HG03139 (cell line): ENCODE data around the gene PMEPA1.
A peak's percentile ranks its signal among the peaks of the same experiment; 100 is the strongest.

Experiments used
- ATAC-seq: cut with Tn5 transposase; IDR thresholded peaks from one replicate; pipeline ENCODE4 v1.9.1; 2021; ENCODE audit not compliant: unreplicated experiment

PMEPA1 gene

DNA sequence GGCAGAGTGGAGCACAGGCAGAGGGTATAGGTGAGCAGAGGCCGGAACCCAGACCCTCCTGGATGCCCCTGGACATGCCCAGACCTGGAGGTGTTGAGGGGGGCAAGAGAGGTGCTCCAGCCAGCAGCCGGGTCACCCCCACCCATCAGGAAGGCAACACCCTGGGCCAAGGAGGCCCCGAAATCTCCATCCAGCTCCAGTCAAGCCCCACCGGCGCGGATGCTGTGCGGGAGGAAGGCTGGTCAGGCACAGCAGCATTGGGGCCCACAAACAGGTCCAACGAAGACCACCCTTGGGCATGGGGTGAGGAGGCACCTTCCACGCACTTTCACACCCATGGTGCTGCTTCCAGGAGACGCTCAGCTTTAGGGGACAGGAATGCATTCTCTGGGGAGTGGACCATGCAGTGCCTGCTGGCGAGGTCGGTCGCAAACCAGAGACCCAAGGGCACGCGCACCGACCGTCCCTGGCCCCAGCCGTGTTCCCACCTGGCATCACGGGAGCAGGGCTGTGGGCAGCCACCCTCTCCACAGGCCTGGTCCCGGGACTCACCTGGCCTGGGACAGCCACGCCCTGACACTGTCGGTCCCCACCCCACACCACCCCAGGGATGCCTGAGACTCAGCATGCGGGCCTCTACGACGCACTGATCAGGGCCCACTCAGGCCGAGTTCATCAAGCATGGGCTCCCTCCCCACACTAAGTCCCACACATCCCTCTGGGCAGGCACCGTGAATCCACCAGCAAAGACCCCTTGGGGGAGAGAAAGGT, 45.9 kb downstream of the PMEPA1 start:
- no peak for ATAC-seq

DNA sequence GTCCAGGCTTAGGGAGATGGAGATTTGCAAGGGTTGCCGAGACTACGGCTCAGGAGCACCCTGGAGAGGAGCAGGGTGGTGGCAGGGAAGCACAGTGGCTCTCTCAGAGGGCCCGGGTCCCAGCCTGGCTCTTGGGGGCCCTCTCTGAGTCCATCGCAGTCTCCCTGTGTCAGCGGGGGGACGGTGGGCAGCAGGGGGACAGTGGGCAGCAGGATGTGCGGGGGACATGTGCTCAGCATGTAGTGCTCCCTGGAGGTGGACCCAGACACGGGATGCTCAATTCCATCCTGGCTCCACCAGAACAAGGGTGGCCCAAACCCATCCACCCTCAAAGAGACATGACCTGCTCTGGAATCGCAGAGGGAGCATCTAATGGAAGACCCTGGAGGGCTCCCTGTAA, 46.6 kb downstream of the PMEPA1 start:
- no peak for ATAC-seq

DNA sequence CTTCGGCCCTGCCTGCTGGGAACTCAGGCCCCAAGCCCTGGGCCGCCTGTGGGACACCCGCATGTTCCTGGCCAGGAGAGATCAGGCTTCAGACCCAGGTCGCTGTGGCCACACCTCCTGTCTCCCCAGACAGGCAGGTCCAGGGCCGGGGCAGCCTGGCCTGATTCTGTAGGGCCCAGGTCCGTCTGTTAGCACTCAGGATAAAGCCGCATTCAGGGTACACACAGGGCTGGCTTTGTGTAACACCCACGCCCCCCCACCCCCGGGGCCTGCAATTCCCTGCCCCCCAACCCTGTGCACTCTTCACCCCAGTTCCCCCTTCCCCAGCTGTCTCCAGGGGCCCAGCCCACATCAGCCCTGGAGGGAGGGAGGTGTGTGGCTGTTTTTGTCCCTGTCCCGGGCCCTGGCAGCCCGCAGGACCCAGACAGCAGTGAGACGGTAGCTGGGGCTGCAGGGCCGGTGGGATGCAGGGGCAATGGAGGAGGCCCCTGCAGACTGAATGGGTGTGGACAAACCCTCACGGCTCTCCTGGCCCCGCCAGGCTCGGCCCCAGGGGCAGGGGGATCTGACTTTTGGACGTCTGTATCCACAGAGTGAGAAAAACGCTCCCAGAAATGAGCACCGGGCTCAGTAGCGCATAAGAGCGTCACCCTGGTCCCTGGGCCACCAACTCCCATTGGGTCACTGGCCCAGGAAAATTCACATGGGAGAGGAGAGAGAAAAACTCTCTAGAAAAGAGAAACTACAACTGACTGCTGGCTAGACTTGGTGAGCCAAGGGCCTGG, 47.2 kb downstream of the PMEPA1 start:
- ATAC-seq, result no peak

DNA sequence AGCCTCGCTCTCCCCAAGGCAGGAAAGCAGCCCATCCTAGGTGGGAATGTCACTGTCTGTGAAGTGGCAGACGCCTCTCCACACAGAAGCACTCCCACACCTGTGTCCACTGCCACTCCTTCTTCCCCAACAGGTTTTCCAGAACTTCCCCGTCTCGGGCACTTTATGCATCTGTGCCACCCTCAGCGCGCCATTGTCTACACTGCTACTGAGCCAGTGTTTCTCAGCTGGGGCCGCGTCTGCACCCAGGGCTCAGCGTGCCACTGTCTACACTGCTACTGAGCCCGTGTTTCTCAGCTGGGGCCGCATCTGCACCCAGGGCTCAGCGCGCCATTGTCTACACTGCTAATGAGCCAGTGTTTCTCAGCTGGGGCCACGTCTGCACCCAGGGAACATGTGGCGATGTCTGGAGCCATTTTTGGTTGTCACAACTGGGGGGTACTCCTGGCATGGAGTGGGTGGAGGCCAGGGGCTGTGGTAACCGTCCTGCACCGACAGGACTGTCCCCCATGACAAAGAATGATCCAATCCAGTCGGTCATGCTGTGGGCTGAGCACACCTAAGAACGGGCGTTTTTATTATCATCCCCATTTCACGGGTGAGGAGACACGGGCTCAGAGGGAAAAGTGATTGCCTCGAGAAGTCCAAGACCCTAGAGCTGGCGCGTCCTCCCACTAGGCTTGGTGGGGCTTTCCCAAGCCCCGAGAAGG, 47.9 kb downstream of the PMEPA1 start:
- no peak for ATAC-seq

DNA sequence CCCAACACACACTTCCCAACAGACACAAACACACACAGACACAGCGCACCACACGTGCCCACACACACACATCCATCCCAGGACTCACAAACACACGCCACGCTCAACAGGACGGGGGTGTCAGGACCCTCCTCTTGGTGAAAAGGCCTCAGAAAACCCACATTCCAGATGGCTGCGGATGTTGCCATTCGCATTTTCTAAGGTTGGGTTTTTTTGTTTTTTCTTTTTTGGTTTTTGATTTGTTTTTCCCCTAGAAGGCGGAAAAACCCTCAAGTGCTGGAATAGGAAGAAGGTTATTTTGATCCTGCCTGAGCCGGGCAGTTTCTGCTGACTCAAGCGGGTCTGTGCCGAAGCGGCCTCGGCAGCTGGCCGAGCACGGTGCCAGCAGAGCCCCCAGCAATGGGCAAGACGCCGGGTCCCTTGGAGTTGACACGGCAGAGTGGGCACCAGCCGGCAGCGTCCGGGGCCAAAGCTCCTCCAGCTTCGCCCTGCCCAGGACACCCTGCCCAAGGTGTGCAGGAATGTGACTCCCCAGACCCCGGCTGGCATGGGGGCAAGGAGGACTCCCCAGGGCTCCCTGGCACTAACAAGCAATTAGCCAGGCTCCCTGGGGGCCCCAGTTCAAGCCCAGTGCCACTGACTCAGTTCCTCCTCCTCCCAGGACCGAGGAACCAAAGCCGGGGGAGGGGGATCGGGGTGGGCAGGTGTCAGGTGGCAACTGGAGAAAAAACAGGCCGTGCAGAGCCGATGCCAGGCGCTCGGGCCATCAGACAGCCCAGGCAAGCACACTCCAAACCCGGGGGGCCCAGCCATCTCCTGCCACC, 48.7 kb downstream of the PMEPA1 start:
- ATAC-seq, result no peak

DNA sequence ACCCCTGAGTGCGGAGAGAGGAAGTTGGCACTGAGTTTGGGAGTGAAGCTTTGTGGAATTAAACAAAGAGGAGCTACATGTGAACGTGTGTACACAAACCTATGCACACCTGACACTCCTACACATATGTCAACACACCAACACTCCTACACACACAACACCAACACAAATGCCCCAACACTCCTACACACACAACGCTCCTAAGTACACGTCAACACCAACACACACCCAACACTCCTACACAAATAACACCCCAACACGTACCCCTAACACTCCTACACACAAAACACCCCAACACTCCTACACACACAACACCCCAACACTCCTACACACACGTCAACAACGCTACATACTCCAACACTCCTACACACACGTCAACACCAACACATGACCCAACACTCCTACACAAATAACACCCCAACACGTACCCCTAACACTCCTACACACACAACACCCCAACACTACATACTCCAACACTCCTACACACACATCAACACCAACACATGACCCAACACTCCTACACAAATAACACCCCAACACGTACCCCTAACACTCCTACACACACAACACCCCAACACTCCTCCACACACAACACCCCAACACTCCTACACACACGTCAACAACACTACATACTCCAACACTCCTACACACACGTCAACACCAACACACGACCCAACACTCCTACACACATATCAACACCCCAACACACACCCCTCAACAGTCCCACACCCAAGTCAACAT, 49.5 kb downstream of the PMEPA1 start:
- ATAC-seq, result no peak

DNA sequence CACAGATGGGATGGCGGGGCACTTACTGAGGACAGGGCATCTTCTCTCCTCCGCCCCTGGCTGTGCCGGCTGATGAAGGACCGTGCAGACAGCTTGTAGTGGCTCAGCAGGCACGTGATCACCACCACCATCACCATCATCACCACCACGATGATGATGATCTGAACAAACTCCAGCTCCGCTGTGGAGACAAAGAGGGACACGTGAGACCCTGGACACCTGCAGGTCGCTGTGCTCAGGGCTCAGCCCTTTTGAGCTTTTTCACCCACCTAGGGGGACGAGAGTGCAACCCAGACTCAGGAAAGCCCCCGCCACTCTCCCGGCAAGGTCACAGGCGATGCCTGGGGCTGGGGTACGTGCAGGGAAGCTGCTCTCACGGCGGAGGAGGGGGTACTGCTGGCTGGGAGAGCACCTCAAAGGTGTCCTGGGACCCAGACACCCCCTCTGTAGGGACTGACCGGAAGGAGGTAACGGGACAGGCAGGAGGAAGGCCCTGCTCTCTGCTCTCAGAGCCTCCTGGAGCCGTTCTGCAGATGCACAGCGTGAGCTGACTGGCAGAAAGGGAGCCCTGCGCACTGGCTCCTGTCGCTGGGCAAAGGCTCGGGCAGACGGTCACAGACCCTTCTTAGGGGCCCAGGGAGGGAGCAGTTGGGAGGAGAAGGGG, 50.2 kb downstream of the PMEPA1 start:
- no peak for ATAC-seq

DNA sequence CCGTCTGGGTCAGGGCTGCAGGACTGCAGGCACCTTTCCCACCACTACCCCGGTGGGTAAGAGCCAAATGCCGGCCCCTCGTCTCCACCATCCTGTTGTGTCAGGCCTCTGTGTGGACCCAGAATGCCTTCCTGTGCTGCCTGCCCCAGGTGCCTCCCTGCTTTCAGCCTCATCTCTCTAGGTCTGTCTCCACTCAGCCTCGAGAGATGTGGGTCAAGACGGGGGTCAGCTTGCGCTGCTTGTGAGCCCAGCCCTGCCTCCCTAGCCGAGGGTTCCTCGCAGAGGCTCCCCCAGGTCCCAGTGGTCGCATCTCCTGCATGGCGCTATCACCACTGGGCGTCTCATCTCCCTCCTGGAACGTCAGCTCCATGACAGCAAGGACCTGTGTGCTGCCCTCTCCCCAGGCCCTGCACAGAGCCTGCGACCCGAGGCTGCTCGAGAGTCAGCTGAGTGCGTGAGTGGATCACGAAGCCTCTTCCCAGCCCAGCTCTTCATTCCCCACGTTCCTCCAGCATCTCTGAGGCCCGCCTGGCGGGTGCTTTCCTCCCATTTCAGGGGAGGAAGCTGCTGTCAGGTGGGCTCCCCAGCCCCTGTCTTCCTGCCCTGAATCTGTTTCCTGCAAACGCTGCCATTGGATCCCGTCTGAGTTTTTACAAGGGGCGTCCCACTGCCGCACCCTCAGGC, 50.8 kb downstream of the PMEPA1 start:
- no peak for ATAC-seq

DNA sequence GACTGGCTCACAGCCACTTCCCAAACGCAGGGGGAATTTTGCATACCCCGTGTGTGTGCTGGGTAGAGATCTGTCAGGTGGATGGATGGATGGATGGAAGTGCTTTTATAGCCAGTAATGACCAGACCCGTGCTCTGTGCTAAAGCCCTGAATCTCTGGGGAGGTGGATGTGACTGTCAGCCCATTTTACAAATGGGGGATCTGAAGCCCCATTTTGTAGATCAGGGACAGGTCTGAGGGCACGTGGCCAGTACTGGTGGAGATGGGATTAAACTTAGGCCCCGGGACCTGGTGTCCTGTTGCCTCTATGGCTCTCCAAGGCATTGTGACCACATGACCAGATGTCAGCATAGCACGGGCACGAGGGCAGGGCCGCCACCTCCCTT, 51.4 kb downstream of the PMEPA1 start:
- no peak for ATAC-seq

DNA sequence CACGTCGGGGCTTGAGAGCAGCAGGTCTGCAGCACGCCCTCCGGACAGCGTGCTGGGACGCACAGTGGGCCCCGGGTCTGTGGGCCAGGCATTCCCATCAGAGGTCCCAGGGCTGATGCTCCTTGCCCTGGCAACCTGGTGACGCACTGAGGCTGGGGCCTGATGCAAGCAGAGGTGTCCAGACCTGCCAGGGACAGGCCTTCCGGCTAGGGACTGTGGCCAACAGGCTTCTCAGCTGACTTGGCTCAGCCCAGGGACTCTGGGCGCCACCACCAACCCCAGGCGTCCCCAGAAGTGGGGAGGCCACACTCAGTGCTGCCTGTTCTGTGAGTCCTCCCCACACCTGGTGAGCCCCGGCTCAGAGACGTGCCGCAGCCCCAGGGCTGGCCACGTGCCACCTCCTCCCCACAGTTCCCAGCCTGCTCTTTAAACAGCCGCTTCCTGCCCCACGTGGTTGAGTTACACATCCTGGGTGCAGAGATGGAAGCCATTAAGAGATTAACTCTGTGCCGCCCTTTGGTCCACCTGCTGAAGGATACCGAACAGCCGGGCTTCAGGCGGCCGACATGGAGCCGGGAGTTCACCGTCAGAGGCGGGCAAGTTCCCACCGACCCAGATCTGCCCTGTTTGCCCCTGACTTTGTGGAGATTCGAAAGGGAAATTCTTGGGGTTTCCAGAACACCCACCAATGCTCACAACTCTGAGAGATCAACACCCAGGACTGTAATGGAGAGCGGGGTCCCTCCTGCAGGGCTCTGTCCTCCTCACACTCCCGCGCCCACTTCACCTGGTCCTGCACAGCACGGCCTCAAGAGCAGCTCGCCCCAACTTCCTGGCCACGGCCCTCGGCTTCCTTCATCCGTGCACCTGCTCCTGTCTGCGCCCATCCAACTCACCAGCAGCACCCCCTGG, 52.0 kb downstream of the PMEPA1 start:
- ATAC-seq, result no peak

DNA sequence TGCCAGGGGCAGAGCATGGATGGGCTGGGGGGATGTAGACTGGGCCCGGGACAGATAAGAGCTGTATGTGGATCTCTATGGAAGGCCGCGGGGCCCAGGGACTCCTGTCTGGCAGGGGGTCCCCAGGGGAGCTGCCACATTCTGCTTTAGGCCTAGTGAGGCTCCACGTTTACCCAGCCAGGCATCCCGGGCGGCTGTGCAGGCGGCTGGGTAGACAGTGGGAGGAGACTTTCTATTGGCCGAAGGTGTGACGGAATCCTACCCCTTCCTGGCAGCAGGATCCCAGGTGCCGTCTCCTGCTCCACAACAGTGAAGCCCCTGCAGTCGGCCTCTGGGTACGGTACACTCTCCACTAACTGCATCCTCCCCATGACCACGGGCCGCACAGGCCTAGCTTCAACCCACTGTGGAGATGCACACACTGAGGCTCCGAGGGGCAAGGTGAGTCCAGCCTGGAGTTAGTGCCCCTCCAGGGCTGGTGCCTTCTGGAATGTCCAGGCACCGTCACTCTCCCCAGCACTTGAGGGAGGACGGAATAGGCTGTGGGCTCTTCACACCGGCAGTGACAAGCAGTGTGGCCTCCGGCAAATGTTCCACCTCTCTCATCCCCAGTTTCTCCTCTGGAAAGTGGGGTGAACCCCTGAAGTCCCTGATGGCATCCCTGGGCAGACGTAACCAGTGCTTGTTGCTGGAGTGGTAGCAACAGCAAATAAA, 52.8 kb downstream of the PMEPA1 start:
- no peak for ATAC-seq

DNA sequence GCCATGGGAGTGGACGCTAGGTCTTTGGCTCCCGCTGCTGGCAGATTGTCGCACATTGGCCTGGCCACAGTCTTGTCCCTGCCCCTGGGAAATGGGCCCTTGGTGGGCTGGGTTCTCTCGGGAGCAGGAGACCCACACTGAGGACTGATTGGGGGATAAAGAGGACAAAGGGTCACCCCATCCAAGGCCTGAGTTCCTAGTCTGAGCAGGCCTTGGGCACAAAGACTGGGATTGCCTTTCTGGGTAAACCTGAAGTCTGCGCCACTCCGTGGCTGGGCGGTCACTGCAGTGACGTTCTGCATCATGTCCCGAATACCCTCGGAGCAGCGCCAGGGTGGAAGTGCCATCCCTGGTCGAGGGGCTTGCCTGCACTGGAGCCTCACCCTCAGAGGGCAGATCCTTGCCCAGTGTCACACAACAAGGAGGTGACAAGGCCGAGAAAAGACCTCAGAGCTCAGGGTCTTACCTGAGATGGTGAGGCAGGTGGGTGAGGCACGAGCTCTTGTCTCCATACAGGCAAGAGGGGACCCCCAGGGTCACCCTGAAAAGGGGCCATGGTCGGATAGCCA, 53.5 kb downstream of the PMEPA1 start:
- no peak for ATAC-seq

DNA sequence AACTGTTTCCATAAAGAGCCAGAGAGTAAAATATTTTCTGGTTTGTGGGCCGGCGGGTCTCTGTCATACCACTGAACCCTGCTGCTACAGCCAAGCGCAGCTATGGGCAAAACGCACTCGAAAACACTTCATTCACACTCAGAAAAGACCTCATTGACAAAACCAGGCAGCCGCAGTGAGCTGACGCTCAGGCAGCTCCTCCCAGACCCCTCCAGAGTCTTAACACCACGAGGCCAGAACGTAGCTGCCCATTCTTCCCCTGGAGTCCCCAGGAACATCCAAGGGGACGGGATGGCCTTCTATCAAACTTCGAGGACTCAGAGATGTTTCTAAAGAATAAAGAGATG, 54.0 kb downstream of the PMEPA1 start:
- no peak for ATAC-seq

DNA sequence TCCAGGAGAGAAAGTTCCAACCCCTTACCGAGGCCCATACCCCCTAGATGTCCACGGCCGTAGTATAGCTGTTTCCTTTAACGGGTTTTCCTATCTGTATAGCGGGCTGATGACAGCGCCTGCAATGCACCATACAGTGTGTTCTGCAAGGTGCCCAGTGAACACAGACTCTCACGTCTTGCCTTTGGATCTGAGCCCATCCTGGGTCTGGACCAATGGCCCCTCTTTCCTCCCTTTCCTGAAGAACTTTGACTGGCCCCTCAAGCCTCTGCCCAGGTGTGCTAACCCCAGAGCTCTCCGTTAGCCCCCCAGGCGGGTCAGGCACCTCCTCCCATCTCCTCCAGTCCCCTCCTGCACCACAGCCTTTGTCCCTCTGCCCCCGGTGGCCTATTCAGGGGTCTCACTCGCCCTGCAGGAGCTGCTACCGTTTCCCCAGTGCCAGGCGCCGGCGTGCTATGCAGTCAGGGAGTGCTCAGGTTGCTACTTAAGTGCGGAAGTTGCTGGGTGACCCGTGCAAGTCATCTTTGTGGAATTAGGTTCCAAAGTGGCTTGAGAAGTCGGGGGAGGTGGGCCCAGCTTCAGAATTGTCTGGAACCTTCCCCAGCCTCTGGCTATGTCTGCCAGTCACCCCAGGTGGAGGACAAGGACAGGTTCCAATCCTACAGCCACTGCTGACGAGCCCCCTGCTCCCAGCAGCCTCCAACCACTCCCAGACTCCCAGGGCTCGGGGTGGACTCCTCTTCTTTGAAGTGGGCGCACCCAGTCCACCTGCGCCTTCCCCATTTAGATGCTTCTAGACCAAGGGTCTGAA, 54.6 kb downstream of the PMEPA1 start:
- ATAC-seq, result no peak

DNA sequence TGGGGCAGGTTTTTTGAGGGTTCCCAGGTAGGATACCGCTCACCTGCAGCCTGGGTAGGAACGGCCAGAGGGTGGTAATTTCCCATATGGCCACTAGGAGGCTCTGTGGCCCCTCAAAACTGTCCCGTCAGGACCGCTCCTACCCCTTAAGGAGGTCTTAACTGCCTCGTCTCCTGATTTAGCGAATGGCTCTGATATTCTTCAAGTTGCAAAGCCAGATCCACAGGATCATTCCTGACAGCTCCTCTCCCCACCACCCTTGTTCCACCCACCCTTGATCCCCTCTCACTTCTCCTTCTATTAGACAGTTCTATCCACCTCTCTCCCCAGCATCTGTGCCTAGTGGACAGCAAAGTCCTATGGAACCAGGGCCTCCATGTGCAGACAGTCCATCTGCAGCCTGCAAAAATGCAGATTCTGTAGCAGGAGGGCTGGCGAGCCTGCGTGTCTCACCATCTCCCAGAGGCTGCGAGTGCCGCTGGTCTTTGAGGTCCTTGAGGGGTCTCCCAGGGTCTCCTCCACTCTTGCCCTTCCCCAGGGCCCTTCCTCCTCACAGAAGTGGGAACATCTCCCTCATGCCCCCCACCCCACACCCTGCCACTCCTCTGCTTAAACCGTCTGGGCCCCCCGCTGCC, 55.3 kb downstream of the PMEPA1 start:
- ATAC-seq, result peak; percentile 66

DNA sequence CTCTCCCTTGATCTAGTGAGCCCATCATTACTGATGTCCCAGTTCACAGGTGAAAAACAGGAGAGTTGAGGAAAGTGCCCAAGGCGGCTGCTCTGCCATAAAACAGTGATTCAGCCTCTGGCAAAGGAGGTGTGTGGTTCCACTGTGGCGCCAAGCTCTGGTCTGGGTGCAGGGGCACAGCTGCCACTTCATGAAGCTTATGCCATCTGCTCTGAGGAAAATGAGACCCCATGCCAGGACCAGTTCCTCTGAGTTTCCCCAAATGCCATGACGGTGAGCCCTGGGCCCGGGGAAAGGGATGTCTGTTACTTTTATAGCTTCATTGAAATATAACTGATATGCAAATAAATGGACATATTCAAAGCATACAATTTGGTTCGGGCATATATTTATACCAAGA, 55.9 kb downstream of the PMEPA1 start:
- ATAC-seq, result no peak
